GM21723 (cell line): ENCODE data around the gene NOXO1.
"Not testable (repeated sequence)": the region's sequence is repeated elsewhere in the genome, so short reads cannot be mapped to it uniquely, and the experiment has no call there.

Source experiments
- ATAC-seq: cut with Tn5 transposase; IDR thresholded peaks from one replicate; pipeline ENCODE4 v1.9.1; 2021; ENCODE audit warnings: mild to moderate bottlenecking, moderate library complexity; ENCODE audit not compliant: unreplicated experiment

NOXO1 gene

GRCh38 chr16:1942810-1943726, 38.2 kb downstream of the NOXO1 start, which contains the start of gene MSRB1:
MSRB1 (minus strand) TSS chr16:1943199; CDS start chr16:1943156, 43 bp downstream.
- ATAC-seq, result peak; percentile 84

- no peak for ATAC-seq
These were observed 39.0 kb downstream of the NOXO1 start for GRCh38 chr16:1942047-1942809.

GRCh38 chr16:1941162-1942046, 39.9 kb downstream of the NOXO1 start:
- ATAC-seq, result no peak

- ATAC-seq, result no peak
These were observed 40.8 kb downstream of the NOXO1 start for GRCh38 chr16:1940273-1941161.

GRCh38 chr16:1939833-1940232, 41.4 kb downstream of the NOXO1 start:
- not testable (repeated sequence) for ATAC-seq

GRCh38 chr16:1938910-1939309, 42.4 kb downstream of the NOXO1 start:
- no peak for ATAC-seq

- no peak for ATAC-seq
These were observed 43.0 kb downstream of the NOXO1 start for GRCh38 chr16:1938316-1938715.

GRCh38 chr16:1936945-1937479, 44.3 kb downstream of the NOXO1 start:
- no peak for ATAC-seq

GRCh38 chr16:1933097-1933661, 48.1 kb downstream of the NOXO1 start:
- no peak for ATAC-seq

- no peak for ATAC-seq
These were observed 48.9 kb downstream of the NOXO1 start for GRCh38 chr16:1932050-1933028.

GRCh38 chr16:1930338-1930720, 50.9 kb downstream of the NOXO1 start:
- ATAC-seq, result no peak

- ATAC-seq, result peak; percentile 85
These were observed 51.5 kb downstream of the NOXO1 start for GRCh38 chr16:1929578-1930337.

- ATAC-seq, result no peak
These were observed 52.2 kb downstream of the NOXO1 start for GRCh38 chr16:1929105-1929504.
